NB4 (cell line): ENCODE data around the gene TBC1D22A.

Experiments used
- DNase-seq: peaks from one replicate; pipeline ENCODE4 v3.0.0; 2010; ENCODE audit warnings: low read depth
- H3K4me3 ChIP-seq: one replicate; pipeline ENCODE4 v1.5.1; 2011; ENCODE audit warnings: mild to moderate bottlenecking, low read depth, low read length, moderate library complexity
- MYC ChIP-seq: IDR thresholded peaks from 2 replicates; pipeline ENCODE4 v1.6.1; 2011; ENCODE audit warnings: low read depth, low read length
- POLR2A ChIP-seq: IDR thresholded peaks from 2 replicates; pipeline ENCODE4 v1.6.1; 2011; ENCODE audit warnings: mild to moderate bottlenecking; ENCODE audit not compliant: insufficient read length; ENCODE audit errors: extremely low read depth
- TF ChIP-seq, protein P1 (sequence below): IDR thresholded peaks from 2 replicates; pipeline ENCODE4 v1.6.1; 2011; ENCODE audit warnings: low read depth, low read length
- TF ChIP-seq, protein P2 (sequence below): IDR thresholded peaks from one replicate; pipeline ENCODE4 v1.5.1; 2012; ENCODE audit warnings: low read depth, low read length

TBC1D22A gene

DNA sequence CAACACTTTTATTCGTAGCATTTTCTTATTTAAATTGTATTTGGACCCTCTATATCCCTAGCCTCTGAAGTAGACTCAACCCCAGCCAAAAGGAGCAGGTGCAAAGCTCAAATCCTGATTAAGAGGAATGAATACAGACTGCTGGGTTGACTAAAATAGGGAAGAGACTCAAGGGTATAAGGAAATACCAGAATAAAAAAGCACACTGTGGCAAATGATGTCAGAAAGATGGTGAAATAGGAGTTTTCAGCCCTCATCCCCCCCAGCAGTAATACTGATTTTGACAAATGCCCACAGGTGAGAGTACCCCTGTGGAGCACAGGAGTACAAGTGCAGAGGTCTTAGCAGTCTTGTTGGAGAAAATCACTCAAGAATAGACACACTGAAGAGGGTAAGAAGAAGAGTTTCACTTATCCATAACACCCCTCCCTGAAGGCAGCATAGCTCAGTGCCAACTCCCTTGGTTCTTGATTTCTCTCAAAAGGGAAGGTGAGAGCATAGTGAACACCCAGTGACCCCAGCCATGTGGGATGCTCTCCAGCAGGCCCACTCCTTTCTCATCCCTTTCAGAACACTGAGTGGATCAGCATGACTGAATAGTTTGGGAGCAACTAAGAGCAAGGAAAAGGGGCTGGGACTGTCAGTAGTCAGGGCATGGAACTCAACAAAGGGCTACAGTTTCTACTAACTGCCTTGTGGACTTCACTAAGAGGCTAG, 71.7 kb downstream of the TBC1D22A start:
- TF ChIP-seq, protein P1, sequence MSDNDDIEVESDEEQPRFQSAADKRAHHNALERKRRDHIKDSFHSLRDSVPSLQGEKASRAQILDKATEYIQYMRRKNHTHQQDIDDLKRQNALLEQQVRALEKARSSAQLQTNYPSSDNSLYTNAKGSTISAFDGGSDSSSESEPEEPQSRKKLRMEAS: no peak
- TF ChIP-seq MYC: no peak
- TF ChIP-seq, protein P2, sequence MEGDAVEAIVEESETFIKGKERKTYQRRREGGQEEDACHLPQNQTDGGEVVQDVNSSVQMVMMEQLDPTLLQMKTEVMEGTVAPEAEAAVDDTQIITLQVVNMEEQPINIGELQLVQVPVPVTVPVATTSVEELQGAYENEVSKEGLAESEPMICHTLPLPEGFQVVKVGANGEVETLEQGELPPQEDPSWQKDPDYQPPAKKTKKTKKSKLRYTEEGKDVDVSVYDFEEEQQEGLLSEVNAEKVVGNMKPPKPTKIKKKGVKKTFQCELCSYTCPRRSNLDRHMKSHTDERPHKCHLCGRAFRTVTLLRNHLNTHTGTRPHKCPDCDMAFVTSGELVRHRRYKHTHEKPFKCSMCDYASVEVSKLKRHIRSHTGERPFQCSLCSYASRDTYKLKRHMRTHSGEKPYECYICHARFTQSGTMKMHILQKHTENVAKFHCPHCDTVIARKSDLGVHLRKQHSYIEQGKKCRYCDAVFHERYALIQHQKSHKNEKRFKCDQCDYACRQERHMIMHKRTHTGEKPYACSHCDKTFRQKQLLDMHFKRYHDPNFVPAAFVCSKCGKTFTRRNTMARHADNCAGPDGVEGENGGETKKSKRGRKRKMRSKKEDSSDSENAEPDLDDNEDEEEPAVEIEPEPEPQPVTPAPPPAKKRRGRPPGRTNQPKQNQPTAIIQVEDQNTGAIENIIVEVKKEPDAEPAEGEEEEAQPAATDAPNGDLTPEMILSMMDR: no peak
- TF ChIP-seq POLR2A: no peak
- no peak overlapping the region for H3K4me3 ChIP-seq
- DNase-seq: no peak

- TF ChIP-seq, protein P2: no peak
- TF ChIP-seq POLR2A (no peak), MYC (no peak)
- TF ChIP-seq, protein P1: no peak
- no peak overlapping the region for H3K4me3 ChIP-seq
Observed at GRCh38 chr22:46835288-46835687, 72.8 kb downstream of the TBC1D22A start.

GRCh38 chr22:46835693-46836092, 73.2 kb downstream of the TBC1D22A start:
- H3K4me3 ChIP-seq: no peak overlapping the region
- DNase-seq: no peak
- no peak for TF ChIP-seq MYC
- TF ChIP-seq, protein P1: no peak
- no peak for TF ChIP-seq POLR2A
- TF ChIP-seq, protein P2: no peak

More at GRCh38 chr22:46835288-46835687, 72.8 kb downstream of the TBC1D22A start:
- DNase-seq: no peak

DNA sequence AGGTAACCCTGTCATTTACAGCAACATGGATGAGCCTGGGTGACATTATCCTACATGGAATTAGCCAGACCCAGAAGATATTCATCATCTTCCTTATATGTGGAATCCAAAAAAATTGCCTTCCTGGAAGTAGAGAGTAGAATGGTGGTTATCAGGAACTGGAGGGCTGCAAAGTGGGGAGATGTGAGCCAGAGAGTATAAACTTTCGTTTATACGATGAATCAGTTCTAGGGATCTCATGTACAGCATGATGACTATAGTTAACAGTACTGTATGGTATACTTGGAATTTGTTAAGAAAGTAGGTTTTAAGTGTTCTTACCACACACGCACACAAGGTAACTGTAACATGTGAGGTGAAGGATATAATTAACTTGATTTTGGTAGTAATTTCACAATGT, 79.1 kb downstream of the TBC1D22A start:
- no peak overlapping the region for H3K4me3 ChIP-seq
- TF ChIP-seq, protein P1: no peak
- no peak for TF ChIP-seq POLR2A
- TF ChIP-seq, protein P2: no peak
- TF ChIP-seq MYC: no peak
- DNase-seq: no peak

GRCh38 chr22:46842606-46843005, 80.2 kb downstream of the TBC1D22A start:
- no peak for DNase-seq
- no peak overlapping the region for H3K4me3 ChIP-seq
- TF ChIP-seq, protein P2: no peak
- no peak for TF ChIP-seq POLR2A

- DNase-seq: no peak
- H3K4me3 ChIP-seq: no peak overlapping the region
- TF ChIP-seq POLR2A (no peak), MYC (no peak)
- TF ChIP-seq, protein P1: no peak
- TF ChIP-seq, protein P2: no peak
Observed at GRCh38 chr22:46843821-46844255, 81.4 kb downstream of the TBC1D22A start.
